Measurements from ENCODE around the gene GALNT13.
"Not testable (repeated sequence)": the region's sequence is repeated elsewhere in the genome, so short reads cannot be mapped to it uniquely, and the experiment has no call there.

The GALNT13 gene

DNA sequence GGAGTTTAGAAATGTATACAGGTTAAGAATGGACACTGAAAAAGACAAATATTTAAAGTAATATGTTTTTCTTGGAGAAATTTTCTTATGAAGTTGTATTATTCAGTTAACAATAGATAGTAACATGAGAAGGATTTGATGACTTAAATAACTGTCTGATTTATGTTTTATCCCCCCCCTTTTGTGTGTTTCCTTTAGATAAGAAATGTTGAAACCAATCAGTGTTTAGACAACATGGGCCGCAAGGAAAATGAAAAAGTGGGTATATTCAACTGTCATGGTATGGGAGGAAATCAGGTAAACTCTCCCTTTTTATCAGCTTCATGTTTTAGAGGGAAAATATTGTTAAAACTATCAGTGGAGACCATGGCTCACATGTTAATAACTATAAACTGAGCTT lies 537.1 kb downstream of the GALNT13 start:
- no peak for DNase-seq (ENCODE audit: low spot score)

DNA sequence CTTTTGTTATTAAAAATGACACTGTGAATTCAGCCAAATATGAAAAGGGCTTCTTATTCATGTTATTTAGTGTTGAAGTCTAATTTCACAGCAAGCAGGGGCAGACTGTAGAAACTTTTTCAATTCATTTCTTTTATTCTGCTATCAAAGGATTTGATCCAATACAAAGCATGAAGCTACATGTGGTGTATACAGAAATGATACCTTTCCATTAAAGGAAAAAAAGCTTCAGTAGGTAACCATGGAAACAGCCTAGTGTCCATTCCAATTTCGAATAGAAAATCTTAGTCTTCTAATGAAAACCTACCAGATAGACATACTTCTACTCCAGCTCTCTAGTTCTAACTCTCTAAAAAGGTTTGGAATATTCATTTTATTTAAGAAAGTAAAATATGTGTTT lies 550.5 kb downstream of the GALNT13 start:
- no peak for DNase-seq (ENCODE audit: low spot score)

DNA sequence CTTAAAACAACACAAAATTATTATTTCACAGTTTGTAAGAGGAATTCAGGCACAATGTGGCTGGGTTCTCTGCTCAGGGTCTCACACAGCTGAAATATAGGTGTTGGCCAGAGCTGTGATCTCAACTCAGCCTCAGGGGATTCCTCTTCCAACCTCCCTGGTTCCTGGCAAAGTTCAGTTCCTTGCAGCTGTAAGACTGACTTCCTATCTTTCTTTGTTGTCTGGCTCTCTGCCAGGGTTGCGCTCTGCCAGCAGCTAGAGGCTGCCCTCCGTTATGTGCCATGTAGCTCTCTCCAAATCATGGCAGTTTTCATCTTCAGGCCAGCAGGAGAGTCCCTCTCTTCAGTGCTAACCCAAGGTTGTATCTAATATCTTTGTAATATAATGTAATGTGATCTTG lies 554.3 kb downstream of the GALNT13 start:
- DNase-seq (ENCODE audit: low spot score): no peak

DNA sequence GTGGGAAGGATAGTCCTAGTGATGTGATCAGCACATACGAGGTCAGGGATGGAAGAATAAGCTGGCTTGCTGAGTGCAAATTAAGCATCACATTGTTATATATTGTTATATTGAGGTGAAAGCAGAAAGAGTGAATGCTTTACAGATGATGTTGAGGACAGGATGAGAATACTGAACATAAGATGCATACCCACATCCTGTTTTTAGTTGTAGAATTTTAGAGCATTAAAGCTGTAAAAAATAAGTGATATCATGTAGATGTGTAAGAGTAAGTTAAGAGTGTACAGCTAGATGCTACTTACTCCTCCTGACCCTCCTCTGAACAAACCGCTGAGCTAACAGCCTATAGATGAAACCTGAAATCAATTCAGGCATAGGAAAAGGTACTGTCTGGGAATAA lies 555.7 kb downstream of the GALNT13 start:
- no peak for DNase-seq (ENCODE audit: low spot score)

DNA sequence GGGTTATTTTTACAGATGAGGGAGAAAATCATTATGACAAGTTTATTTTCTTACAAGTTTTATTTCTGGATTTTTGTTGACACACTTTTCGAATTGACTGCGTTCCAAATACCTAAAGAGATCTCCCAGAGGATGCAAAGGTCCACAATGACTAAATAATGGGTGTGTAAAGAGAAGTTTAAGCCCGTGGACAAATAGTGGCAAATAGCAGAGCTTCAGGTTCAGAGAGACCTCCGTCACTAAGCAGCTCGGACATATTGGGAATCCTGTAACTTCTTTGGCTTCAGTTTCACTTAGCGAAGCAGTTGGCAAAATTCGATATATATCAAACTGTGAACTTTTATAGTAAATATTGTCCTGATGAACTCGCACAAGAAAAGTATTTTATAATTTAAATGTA lies 556.3 kb downstream of the GALNT13 start:
- no peak for DNase-seq (ENCODE audit: low spot score)

DNA sequence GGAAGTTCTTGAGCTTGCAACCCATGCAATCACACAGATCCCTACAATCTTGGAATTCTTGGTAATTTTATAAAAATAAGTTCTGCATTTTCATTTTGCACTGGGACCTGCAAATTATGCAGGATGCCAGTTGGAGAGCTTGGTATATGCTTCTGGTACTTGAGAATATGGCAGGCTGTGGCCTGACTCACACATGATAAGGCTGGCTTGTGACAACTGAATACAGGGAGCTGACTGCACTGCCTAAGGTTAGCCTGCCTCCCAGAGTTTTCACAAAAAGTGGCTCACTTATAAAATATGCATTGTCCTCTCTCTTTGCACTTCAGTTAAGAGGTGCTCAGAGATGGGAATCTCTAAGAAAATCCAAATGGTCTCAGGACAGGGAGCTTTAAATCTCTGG lies 561.3 kb downstream of the GALNT13 start:
- no peak for DNase-seq (ENCODE audit: low spot score)

DNA sequence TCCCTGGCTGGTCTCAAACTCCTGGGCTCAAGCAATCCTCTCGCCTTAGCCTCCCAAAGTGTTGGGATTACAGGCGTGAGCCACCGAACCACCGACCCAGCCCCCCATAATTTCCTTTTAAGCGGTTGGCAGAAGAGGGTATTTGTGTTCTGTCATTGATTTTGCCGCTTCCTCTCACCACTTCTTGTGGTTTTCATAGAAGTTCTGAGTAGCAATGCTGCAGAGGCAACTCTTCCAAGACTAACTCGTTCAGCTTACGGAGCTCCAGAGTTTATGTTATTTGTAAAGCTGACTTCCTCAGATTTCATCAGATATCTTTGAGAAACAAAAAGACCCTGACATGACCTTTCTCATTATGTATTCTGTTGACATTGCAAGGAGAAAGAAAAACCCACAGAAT lies 565.4 kb downstream of the GALNT13 start:
- DNase-seq (ENCODE audit: low spot score): no peak

DNA sequence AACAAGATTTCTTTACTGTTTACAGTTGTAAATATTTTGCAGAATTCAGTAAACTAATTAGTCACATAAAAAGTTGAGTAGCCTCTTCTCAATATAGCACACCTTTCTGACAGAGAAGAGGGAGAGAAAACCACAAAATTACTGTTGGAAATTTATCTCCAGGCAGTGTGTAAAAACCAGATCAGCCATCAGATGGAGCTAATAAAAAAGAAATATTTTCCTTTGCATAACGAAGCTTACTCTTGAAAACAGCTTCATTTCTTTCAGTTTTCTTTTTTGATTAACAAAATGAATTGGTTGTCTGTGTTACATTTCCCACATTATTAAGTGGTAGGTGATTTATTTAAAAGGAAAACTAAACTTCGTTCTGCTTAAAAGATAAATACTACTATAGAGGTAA lies 567.4 kb downstream of the GALNT13 start:
- no peak for DNase-seq (ENCODE audit: low spot score)

DNA sequence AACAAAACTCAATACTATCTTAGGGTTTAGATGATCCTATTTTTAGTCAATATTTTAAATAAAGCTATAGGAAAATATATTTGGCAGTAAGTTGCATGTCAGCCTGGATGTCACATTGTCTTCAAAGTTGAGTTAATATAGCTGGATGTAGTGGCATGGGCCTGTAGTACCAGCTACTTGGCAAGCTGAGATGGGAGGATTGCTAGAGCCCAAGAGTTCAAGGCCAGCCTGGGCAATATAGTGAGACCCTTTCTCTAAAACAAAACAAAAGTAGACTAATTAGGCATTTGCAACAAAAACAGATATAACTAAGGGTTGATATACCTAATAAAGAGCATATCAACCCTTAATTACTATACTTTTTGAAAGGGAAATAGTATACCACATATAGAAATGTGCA lies 572.2 kb downstream of the GALNT13 start:
- DNase-seq (ENCODE audit: low spot score): no peak

DNA sequence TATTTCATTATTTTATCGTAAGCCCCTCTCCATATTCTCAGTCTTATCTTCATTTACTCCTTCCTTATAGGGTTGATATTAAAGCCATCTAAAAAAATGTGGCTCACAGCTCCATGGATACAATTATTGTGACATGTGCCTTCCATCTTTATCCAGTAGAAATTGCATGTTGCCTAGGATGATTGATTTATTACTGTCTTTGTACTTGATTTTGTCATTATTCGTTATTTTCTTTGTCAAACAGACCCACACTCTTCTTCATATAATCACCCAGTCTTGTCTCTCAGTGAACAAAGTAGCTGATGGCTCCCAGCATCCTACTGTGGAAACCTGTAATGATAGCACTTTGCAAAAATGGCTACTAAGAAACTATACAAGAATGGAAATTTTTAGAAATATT lies 574.6 kb downstream of the GALNT13 start:
- DNase-seq (ENCODE audit: low spot score): no peak

DNA sequence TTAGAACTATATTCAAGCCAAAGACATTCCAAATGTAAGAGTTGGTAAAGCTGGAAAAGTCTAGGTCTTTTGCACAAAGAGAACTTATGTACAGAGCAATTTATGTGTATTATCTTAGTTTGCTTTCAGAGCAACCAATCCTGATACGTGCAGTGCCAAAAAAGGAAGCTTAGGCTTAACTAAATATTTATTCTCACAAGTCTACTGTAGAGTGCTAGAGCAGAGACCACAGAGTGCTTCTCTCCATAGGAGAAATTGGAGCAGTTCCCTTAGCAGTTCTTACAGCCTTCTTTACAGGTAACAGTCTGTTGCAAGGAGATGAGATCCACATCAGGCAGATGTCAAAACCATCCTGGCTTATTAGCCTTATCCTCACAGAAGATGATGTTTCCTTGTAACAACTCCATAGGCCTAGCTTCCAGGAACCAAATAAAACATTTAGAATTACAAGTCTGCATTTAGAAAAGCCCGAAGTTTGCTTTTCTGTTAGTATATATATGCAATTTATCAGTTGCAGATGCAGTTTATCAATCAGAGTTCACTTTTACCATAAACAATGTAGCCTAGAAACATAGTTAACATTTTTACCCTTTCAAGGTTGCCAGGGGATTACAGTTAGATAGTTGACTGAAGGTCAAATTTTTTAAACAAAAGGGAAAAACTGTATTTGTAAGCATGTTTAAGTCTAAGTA lies 576.2 kb downstream of the GALNT13 start:
- no peak for DNase-seq (ENCODE audit: low spot score)

DNA sequence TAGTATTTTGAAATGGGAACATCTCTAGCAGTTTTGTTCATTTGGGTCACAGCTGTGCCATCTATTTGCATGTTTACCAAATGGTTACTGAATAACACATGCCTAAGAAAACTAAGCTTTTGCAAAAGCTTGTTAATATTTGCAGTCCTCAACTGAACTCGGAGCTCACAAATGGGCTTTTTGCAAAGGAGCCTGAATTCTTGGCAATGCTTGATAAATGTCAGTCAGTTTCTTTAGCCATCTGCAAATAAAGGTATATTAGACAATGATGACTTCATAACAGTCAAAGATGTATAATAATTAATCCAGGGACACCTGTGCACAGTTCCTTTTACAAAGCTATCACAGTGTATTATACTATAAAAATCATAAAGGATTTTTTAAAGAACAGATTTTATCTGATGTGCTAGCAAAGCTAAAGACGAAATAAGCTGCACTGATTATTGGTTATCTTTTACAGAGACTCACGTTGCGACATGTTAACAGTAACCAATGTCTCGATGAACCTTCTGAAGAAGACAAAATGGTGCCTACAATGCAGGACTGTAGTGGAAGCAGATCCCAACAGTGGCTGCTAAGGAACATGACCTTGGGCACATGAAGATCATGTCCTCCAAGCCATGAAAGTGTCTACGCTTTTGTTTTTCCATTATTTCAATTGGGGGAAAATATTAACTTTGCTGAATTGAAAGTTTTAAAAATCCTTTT lies 578.4 kb downstream of the GALNT13 start:
- DNase-seq (ENCODE audit: low spot score): no peak

DNA sequence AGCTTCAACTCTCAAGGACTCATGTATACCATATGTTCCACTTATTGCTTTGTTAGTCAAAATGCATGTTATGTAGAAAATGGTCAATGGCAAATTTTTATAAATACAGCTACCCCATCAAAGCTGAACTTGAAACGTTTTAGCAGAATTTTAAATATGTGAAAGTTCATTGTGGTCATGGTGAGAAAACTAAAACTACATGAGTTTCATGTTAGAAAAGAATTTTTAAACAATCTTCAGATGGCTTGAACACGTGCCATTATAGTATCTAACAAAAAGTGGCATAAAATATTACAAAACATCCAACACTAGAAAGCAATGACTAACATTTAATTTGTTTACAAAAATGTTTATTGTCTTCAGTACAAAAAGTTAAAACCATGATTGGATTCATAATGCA lies 580.7 kb downstream of the GALNT13 start:
- no peak for DNase-seq (ENCODE audit: low spot score)

DNA sequence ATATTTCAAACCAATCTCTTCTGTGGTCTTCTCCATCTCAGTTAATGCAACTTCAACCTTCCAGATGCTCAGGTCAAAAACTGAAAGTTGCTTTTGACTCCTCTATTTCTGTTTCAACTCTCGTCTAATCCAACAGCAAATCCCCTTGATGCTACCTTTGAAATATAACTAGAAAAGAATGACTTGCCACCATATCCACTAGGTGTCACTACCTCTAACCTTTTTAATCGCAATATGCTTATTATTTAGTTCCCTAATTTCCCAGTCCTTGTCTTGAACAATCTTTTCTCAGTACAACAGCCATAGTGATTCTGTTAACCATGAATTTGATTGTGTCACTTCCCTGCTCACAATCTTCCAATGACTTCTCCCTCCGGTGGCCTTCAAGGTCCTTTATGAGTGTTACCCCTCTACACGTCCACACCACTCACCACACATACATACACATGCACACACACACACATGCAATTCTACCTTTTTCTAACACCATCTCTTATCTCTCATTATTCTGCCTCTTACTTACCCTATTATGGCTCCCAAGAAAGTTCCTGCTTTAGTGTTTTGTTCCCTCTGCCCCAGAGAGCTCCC lies 581.3 kb downstream of the GALNT13 start:
- DNase-seq (ENCODE audit: low spot score): peak; percentile 1

DNA sequence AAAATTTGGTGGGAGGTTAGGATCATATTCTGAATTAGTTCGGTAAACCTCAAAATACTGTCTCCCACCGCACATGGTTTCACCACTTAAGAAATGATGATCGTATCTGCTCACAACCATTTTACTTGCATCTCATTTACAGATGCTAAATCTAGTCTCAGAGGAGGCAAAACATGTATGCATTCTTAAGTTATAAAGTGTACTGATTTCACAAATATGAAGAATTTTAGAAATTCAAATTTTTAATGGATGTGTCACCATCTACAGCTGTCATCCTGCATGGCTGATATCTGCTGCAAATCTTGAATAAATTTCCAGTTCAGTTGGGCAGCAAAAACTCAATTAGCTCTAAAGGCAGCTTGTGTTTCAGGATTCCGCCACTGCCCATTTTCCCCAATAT lies 583.4 kb downstream of the GALNT13 start:
- DNase-seq (ENCODE audit: low spot score): no peak

DNA sequence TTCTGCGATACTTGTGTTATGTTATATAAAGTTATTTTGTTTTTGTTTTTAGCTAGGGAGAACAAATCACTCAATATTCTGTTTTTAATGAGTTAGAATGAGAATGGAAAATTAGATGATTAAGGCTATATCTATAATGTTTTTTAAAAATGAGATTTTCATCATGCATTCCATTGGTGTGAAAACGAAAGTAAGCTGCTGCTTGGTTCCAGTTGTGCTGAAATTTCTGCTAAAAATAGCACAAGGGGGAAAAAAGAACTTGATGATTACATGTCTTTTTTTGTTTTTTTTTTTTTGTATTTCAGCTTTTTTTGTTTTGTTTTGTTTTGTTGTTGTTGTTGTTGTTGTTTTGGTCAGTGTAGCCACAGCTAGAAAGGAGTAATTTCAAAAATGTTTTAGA lies 584.1 kb downstream of the GALNT13 start:
- no peak for DNase-seq (ENCODE audit: low spot score)

DNA sequence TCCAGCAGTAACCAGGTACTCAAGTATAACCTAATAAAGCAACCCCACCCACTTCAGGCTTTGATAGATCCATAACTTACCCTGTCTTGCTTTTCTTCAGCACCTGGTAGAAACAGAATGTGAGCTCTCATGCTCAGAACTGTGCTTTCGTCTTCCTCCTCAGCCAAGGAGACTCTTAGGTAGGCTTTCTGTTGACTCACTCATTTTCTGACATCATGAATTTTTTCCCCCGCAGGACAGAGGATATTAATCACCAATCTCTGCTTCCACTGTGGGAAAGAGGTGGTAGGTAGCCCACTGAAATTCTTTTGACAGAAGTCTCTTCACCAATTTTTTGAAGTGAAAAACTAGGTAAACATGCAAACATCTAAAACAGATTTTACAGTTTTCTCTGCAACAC lies 585.6 kb downstream of the GALNT13 start:
- no peak for DNase-seq (ENCODE audit: low spot score)

DNA sequence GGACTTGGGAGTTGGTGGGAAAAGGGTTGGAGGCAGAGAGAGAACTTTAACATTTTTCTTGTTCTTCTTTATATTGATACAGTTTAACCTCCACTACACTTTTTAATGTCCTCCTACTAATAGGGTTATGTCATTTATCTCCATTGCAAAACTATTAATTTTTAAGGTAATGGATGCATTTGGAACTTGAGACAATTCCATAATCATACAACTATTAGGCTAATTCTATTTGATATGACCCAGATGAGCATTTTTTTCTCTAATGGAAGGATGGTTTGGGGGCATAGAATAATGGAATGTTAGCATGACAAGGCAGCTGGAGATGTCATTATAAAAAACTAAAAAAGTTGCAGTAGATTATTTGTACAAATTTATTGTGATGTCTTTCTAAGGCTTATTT lies 587.6 kb downstream of the GALNT13 start:
- DNase-seq (ENCODE audit: low spot score): no peak

DNA sequence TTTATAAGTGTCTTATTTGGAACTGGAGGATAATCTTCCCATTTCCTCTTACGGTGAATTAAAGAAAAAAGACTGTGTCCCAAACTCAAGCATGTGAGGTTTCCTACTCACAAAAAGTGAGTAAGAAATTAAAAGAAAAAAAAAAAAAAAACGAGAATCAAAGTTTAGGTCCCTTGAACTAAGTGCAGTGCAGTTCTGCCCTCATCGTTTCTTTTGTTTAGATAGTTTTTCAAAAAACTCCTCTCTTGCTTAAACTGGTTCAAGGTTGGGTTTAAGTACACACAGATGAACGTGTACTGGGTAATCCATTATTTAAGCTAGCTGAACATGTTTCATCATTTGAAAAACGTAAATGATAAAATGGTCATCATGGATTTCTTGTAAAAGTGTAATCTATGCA lies 590.9 kb downstream of the GALNT13 start:
- no peak for DNase-seq (ENCODE audit: low spot score)

DNA sequence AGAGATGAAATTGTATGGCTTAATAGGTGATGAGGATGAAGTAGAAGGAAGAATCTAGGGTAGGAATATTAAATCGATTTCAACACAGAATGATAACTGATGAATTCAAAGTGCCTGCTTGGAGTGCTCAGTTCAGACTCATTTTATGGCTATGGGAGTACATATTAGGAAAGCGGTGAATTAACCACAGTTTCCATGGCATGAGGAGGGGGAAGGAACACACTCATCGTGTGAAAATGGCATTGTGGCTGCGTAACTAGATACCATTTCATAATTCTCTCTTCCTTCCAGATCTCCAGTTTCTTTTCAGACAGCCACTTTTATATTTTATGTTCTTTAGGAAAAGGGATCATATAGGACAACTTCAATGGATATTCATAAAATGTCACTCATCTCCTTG lies 594.5 kb downstream of the GALNT13 start:
- DNase-seq (ENCODE audit: low spot score): no peak

DNA sequence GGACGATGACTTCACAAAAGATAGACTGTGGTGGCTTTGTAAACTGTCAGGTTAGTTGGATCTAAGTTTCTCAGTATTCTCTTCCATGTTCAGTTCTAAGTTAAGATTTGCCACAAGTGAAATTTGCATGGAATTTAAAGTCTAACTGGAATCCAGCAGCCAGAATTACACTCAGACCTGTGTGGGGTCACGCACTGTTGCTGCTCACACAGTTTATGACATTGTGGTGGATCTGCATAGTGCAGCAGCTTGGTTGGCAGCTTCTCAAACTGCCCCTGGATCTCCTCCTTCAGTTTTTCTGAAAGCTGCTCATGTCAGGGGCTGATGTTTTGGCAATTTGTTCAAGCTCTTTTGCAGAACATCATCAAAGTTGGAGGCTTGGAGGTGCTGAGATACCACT lies 598.7 kb downstream of the GALNT13 start:
- no peak for DNase-seq (ENCODE audit: low spot score)

DNA sequence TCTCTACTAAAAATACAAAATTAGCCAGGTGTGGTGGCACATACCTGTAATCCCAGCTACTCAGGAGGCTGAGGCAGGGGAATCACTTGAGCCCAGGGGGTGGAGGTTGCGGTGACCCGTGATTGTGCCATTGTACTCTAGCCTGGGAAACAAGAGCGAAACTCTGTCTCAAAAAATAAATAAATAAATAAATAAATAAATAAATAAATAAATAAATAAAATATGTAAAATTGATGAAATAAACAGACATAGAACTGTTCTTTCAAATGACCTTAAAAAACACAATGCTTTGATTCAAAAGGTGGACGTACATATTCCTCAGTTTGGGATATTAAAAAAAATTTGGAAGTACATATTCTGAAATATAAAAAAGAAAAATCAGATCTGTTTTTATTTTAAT lies 599.8 kb downstream of the GALNT13 start:
- not testable (repeated sequence) for DNase-seq (ENCODE audit: low spot score)

DNA sequence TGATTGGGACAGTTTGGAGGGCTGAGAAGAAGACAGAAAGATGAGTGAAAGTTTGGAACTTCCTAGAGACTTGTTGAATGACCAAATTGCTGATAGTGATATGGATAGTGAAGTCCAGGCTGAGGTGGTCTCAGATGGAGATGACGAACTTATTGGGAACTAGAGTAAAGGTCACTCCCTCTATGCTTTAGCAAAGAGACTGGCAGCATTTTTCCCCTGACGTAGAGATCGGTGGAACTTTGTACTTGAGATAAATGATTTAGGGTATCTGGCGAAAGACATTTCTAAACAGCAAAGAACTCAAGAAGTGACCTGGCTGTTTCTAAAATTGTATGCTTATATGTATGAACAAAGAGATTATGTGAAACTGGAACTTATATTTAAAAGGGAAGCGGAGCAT lies 605.6 kb downstream of the GALNT13 start:
- no peak for DNase-seq (ENCODE audit: low spot score)

DNA sequence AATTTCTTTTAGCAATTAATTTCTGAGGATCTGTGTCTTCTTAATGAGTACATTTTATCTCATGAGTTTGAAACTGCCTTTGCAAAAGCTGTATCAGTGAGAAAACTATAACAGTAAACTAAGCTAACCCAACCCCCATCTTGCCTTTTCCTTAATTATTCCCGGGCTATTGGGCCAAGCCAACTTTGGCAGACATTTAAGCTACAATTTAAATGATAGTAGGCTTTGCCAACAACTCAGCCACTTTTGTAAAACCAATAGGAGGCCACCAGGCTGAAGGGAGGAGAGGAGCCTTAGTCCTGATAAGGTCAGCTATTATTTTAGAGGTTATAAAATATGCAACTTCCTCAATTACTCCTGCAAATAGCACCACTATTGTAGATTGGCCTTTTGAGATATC lies 608.8 kb downstream of the GALNT13 start:
- no peak for DNase-seq (ENCODE audit: low spot score)

Data from germinal center (tissue), 1 donor.